Amniotic epithelial cell (primary cell): Measurements from ENCODE around the gene PRDX2.

Source experiments
- DNase-seq: peaks from one replicate; pipeline ENCODE4 v3.0.0-alpha.2; 2010; ENCODE audit warnings: low read depth

PRDX2 gene

DNA sequence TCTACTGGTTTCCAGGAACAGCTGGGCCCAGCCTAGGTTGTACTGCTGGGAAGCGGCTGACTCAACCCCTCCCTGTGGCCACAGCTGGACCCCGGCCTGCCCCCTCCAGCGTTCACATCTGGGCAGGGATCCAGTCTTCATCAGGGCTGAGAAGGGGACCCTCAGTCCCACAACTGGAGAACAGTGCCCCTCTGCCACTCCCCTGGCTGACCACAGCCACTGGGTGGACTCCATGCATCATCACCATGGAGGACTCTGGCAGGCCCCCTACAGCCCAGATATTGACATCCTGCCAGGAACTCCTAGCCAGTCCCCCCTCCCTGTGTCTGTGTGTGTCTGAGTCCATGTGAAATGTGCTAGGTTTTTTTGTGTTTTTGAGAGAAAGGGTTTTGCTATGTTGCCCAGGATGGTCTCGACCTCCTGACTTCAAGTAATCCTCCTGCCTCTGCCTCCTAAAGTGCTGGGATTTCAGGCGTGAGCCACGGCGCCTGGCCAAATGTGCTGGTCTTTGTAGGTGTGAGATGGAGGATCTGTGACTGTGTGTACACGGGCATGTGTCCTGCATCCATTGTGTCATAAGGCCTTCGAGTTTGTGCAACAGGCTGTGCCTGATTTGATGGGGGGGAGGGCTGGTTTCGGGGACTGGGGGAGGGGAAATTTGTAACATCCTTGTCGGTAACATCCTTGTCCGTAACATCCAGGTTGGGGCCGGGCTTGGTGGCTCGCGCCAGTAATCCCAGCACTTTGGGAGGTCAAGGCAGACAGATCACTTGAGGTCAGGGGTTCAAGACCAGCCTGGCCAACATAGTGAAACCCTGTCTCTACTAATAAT, 22.2 kb downstream of the PRDX2 start:
- peak; percentile 65 for DNase-seq

DNA sequence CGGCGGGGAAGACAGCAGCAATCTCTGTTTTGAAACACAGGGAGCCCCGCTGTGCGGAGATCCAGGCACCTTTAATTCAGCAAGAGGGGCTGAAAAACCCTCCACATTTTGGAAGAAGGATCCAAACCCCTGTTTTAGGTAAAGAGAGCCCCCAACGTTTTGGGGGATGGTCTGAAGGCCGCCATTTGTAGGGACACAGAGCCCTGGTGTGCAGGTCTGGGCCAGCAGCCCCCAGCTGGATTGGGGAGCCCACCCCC, 22.8 kb downstream of the PRDX2 start:
- no peak for DNase-seq

- peak; percentile 74 for DNase-seq
Measured at GRCh38 chr19:12778017-12778904, 23.3 kb downstream of the PRDX2 start.

- no peak for DNase-seq
Measured at GRCh38 chr19:12777217-12778016, 24.2 kb downstream of the PRDX2 start.

GRCh38 chr19:12774588-12775555, 26.7 kb downstream of the PRDX2 start, which contains the start of gene HOOK2:
HOOK2 (minus strand) TSS chr19:12775552; CDS start chr19:12775449, 103 bp downstream.
- DNase-seq: no peak

DNA sequence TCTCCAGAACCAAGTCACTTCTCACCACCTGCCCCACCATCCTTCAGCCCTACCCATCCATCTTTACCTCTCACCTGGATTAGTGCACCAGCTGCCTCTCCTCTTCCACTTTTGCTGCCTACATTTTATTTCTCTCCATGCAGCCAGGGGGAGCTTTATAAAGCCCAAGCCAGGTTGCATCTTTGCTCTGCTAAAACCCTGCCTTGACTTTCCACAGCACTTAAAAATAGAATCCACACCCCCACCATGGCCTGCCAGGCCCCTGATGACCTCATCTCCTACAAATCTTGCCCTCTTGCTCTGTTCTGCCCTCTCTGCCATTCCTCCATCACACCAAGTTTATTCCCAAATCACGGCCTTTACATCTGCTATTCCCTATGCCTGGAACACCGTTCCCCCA, 28.0 kb downstream of the PRDX2 start:
- no peak for DNase-seq

DNA sequence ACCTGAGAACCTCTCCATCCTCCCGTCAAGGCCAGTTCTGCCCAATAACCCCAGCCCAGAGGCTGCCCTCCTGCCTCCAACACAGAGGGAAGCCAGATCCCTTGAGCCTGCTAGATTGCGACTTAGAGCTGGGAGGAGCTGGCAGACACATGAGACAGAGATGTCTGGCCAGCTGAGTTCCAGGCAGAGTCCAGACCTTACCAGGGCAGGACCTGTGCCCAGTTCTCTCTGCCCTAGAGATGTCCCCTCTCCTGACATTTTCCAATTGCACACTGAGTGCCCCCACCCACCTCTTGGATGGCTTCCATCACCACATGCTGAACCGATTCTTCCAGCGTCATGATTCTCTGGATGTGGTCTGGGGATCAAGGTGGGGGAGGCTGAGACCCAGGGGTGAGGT, 29.3 kb downstream of the PRDX2 start:
- no peak for DNase-seq

DNA sequence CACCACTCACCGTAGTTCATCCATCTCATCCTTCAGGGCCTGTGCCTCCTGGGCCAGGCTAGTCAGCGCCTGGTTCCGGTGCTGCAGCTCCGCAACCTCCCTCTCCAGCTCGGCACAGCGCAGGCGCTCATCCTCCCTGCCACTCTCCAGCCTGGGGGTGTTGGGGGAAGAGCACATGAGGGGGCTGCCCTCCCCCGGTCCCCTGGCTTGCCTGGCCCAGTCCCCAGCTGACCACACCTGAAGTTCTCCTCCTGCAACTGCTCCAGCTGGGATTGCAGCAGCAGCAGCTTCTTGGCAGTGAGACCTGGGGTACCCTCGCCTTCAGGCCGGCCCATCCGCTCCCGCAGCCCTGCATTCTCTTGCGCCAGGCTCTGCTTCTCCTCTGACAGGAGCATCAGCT, 30.7 kb downstream of the PRDX2 start:
- DNase-seq: no peak

DNA sequence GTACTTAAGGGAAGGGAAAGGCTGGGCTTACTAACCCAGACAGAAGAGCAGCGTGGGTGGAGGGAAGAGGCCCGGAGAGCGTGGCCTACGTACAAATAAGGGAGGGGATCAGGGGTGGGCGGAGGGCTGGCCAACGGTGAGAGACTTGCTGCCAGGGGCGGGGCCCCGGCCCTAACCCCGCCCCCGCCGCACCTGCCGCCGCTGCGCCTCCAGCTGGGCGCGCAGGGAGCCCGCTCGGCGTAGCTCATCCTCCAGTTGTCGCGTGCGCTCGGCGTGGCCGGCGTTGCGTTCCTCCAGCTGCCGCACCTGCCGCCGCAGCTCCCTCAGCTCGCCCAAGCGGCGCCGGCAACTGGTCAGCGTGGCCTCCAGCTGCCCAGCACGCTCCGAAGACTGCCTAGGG, 31.9 kb downstream of the PRDX2 start:
- peak; percentile 63 for DNase-seq

- no peak for DNase-seq
Measured at GRCh38 chr19:12767666-12768065, 33.9 kb downstream of the PRDX2 start.

DNA sequence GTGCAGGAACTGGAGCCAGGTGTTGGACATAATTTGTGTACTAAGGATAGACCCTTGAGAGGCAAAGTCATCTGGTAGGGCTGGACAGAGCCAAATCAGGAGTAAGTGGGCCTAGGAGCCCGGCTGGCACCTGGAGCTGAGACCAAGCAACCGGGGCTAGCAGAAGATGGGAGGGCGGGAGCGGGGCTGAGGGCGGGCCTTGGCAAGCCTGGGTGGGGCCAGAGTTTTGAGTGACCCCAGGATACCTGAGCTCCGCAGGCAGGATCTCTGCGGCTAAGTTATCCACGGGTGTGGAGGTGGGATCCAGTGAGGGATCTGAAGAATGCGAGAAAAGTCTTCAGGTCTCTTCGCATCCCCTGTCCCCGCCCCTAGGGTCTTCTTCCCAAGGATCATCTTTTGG, 34.5 kb downstream of the PRDX2 start:
- no peak for DNase-seq

DNA sequence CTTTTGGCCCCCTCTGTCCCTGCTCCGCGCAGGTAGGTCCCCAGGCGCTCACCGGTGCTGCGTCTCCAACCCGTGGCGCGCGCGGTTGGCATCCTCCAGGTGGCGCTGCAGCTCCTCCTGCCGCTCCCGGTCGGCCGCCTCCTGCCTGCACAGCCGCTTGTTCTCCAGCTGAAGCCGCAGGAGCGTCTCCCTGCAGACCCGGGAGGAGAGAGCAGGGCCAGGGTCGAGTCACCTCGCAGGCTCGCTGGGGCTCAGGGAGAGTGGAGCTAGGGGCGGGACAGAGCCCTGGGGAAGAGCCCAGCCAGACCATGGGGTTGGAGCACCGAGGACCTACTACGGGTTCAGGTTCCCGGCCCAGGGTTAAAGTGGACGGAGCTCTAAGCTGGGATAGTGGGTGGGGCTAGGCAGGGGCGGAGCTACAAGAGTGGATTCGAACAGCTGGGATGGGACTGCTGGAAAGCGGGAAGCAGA, 35.5 kb downstream of the PRDX2 start:
- peak; percentile 70 for DNase-seq

DNA sequence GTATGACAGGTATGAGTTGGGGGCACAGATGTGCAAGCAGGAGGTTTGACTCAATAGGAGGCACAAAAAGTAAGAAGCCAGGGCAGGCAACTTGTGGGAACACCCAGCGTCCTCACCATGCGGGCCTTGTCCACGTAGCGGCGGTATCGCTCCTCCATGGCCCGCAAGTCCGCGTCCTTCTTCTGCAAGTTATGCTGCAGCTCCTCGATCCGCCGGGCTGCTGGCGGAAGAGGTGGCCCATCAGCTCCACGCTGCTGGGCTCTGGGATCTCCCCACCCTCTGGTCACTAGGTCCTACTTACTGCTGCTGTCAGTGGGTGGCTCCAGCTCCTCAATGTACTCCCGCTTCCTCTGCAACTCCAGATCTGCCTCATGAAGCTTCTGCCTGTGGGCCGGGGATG, 36.9 kb downstream of the PRDX2 start:
- no peak for DNase-seq

- DNase-seq: no peak
Measured at GRCh38 chr19:12763100-12763499, 38.5 kb downstream of the PRDX2 start.

DNA sequence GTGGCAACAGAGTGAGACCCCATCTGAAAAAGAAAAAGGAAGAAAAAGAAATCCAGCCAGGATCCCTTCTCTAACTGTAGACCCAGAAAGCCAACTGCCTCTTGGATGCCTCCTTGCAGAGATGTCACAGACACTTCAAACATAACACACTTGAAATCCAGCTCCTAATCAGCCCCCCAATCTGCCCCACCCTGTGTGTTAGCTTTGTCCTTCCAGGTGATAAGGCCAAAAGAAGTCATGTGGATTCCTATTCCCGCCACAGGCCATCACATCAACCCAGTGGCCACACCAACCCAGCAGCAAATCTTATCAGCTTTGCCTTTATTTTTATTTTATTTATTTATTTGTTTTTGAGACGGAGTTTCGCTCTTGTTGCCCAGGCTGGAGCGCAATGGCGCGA, 41.9 kb downstream of the PRDX2 start:
- DNase-seq: no peak

- DNase-seq: peak; percentile 51
Measured at GRCh38 chr19:12757544-12758274, 43.9 kb downstream of the PRDX2 start.

- DNase-seq: no peak
Measured at GRCh38 chr19:12756150-12756883, 45.3 kb downstream of the PRDX2 start.

- no peak for DNase-seq
Measured at GRCh38 chr19:12754465-12755196, 47.0 kb downstream of the PRDX2 start.
